ENCODE measurements around the gene B2M. TPM values are rescaled to one million over a fixed set of nuclear protein-coding genes. Genes with fewer than 3 reads are reported as not detected.

Gene B2M
- total RNA-seq, 1 experiment from 2014 or later, result 81.0 TPM

DNA sequence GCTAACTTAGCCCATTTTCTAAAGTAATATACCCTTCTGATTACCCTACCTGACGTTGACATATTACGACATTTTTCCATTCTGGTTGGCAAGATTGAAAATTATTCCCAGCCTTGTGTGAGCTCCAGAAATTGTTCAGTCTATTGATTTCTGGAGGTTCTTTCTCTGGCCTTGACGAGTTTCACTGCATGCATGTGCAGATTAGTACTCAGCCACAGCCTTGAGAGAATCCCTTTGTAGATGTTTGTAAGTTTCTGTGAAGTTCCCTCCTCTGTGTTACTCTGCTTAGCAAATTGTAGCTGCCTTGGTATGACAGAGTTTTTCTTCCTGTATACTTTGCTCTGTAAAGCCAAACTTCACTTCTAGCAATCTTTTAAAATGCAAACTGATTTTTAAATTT, 52.5 kb downstream of the B2M start:
- Mint-ChIP-seq H3K4me3 (no peak overlapping the region), H3K9me3 (peaks cover 0 to 8% of the 10 kb centered on the region in 2 experiments; a peak in 2 of 5 replicates), H3K27ac (no peak overlapping the region), H3K36me3 (ENCODE audit: insufficient read depth in 1 of 3, low read depth in 3 of 3) (no peaks in the 10 kb centered on the region), H3K4me1 (no peaks in the 10 kb centered on the region), H3K27me3 (ENCODE audit: low read depth) (peaks cover 9% of the 10 kb centered on the region)
- Histone ChIP-seq H2BK5ac (ENCODE audit: insufficient read length, low read length) (no peak overlapping the region), H3K4me1 (ENCODE audit: insufficient read depth, low read length) (no peaks in the 10 kb centered on the region), H3K27ac (ENCODE audit: insufficient read length, low read depth, low read length) (no peak overlapping the region), H3T11ph (ENCODE audit: low read length) (no peak overlapping the region), H2BK15ac (ENCODE audit: low read depth, low read length) (no peak overlapping the region), H3K56ac (ENCODE audit: insufficient read length, low read depth, low read length) (no peak overlapping the region), H2BK20ac (ENCODE audit: low read depth, low read length, poor library complexity, severe bottlenecking) (no peak overlapping the region), H3K9me3 (ENCODE audit: control insufficient read depth, low read depth, low read length) (no peaks in the 10 kb centered on the region), H3K23ac (ENCODE audit: insufficient read length, low read depth, low read length) (no peak overlapping the region), H2AK5ac (ENCODE audit: insufficient read length, low read length) (no peak overlapping the region), H3K4me2 (ENCODE audit: insufficient read depth, insufficient read length, low read length) (no peak overlapping the region), H4K20me1 (ENCODE audit: control insufficient read depth, insufficient read depth, insufficient read length) (no peaks in the 10 kb centered on the region), H2BK12ac (ENCODE audit: insufficient read length, low read depth, low read length) (no peak overlapping the region), H3K4ac (ENCODE audit: low read depth, low read length) (no peak overlapping the region), H3K79me2 (ENCODE audit: insufficient read depth, low read length) (no peaks in the 10 kb centered on the region), H3K18ac (ENCODE audit: insufficient read length, low read depth, low read length) (no peak overlapping the region), H4K5ac (ENCODE audit: insufficient read length, low read depth, low read length) (no peak overlapping the region), H3K9ac (ENCODE audit: extremely low read depth, insufficient read length, low read length) (no peak overlapping the region), H2AFZ (ENCODE audit: low read length) (no peak overlapping the region), H2BK120ac (ENCODE audit: low read depth, low read length, poor library complexity, severe bottlenecking) (no peak overlapping the region), H3K27me3 (ENCODE audit: insufficient read depth, low read length) (no peaks in the 10 kb centered on the region), H3K14ac (ENCODE audit: insufficient read depth, low read length) (no peak overlapping the region), H3K23me2 (ENCODE audit: insufficient read length, low read depth, low read length, poor library complexity, severe bottlenecking) (no peaks in the 10 kb centered on the region), H4K91ac (ENCODE audit: insufficient read length, low read depth, low read length) (no peak overlapping the region), H3K79me1 (ENCODE audit: insufficient read depth, low read depth, low read length, poor library complexity, severe bottlenecking) (no peaks in the 10 kb centered on the region), H4K8ac (replicated peaks; ENCODE audit: insufficient read length, low read depth, low read length) (no peak overlapping the region)
- TF ChIP-seq, protein P1, sequence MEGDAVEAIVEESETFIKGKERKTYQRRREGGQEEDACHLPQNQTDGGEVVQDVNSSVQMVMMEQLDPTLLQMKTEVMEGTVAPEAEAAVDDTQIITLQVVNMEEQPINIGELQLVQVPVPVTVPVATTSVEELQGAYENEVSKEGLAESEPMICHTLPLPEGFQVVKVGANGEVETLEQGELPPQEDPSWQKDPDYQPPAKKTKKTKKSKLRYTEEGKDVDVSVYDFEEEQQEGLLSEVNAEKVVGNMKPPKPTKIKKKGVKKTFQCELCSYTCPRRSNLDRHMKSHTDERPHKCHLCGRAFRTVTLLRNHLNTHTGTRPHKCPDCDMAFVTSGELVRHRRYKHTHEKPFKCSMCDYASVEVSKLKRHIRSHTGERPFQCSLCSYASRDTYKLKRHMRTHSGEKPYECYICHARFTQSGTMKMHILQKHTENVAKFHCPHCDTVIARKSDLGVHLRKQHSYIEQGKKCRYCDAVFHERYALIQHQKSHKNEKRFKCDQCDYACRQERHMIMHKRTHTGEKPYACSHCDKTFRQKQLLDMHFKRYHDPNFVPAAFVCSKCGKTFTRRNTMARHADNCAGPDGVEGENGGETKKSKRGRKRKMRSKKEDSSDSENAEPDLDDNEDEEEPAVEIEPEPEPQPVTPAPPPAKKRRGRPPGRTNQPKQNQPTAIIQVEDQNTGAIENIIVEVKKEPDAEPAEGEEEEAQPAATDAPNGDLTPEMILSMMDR (conservative IDR thresholded peaks at IDR 0.05), result no peak
- no peak for DNase-seq
- no CpG with 5 or more reads among the region's 3 CpGs for WGBS (ENCODE audit: extremely low coverage, insufficient read length, low lambda C conversion rate)
